ENCODE measurements around the gene ERMN. TPM values are rescaled to one million over a fixed set of nuclear protein-coding genes. Genes with fewer than 3 reads are reported as not detected.

The ERMN gene
- total RNA-seq, 2 donors from 2014 or later, result 0.19 to 0.52 TPM

DNA sequence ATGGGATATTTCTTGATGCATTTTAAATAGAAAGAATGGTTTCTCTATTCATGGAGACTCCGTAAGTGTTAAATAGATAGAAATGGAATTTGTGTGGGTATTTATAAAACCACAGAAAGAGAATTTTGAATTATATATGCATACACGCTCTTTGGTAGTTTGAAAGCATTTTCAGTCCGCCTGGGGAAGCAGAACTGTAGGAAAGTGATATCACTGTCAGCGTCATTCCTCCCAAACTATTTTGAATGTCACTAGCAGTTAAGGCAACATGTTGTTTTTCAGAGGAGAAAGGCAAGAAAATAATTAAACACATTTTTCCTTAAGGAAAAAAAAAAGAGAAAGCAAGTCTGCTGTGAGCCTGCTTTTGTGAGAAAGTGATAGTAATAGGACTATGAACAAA is 8.7 kb upstream of the ERMN start:
- DNase-seq (ENCODE audit: low spot score), result no peak
- intact Hi-C loops (cut with DNase I), result no loop called here

DNA sequence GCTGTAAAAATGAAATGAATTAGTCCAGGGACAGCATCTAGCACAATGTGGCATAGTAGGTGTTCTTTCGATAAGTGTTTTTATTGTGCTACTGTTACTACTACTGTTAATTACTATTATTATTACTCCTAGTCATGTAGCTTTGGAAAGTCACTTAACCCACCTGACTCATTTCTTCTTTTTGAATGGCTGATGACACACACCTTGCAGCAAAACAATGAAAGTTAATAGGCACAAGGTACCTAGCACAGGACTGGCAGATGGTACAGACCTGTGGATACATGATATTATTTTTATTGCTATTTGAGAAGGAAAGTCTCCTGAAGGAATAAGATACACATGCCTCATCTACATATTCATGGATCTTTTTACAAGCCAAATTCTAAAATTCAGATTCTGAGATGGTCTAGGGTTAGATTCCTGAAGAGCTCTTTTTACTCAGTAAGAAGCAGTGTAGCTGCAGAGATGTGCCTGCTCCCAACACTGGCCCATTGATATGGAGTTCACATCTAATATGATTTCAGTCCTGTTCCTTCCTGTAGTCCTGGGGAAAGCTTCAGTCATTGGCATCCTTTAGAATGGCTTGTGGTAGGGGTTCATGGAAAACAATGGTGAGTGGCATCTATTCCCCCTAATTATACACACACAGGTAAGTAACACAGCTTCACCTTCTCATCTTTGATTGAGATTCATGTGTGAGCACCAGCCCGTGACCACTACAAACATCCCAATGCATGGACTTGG is 7.9 kb upstream of the ERMN start:
- intact Hi-C loops (cut with DNase I), result no loop called here
- DNase-seq (ENCODE audit: low spot score), result no peak

DNA sequence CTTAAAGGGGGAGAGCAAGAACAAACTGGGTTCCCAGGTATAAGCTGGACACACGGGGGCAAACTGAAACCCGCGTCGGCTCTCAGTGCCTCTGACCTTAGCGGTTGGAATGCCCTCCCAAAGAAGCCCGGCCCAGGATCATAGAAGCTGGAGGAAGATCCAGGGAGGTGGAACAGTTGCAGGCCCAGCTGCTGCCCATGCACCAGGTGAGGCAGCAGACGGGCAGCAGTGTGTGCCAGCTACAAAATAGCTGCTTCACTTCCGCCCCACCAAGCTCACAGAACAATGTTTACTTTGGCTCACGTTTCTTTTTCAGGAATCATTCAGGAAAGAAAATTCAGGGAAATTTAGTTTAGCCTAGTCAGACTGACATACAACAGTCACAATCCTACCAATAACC is 3.9 kb upstream of the ERMN start:
- DNase-seq (ENCODE audit: low spot score), result no peak
- intact Hi-C loops (cut with DNase I), result no loop called here

GRCh38 chr2:157327621-157328500 is 2.2 kb upstream of the ERMN start:
- intact Hi-C loops (cut with DNase I), result no loop called here
- peak; percentile 93 for DNase-seq (ENCODE audit: low spot score)

DNA sequence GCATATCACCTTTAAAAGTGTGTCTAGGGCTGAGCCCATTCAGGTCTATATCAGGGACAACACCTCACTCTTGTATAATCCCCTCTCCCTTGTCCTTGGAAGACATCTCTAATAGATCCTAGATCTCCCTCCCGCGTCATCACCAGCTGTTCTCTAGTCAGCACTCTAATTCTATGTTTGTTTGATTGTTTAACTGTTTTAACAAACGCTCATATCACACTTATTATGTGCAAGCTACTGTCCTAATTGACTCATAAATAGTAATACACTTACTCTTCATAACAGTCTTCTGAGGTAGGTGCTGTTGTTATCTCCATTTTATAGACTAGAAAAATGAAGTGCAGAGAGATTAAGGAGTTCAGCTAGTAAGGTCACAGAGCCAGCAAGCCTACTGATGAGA is 1.6 kb upstream of the ERMN start:
- intact Hi-C loops (cut with DNase I), result no loop called here

GRCh38 chr2:157326698-157327097 is 1.1 kb upstream of the ERMN start:
- intact Hi-C loops (cut with DNase I), result no loop called here
- no peak for DNase-seq (ENCODE audit: low spot score)

More for the DNA sequence above, 1.6 kb upstream of the ERMN start:
- DNase-seq (ENCODE audit: low spot score), result no peak

GRCh38 chr2:157324331-157324843 is 1.2 kb downstream of the ERMN start:
- intact Hi-C loops (cut with DNase I), result no loop called here
- no peak for DNase-seq (ENCODE audit: low spot score)

DNA sequence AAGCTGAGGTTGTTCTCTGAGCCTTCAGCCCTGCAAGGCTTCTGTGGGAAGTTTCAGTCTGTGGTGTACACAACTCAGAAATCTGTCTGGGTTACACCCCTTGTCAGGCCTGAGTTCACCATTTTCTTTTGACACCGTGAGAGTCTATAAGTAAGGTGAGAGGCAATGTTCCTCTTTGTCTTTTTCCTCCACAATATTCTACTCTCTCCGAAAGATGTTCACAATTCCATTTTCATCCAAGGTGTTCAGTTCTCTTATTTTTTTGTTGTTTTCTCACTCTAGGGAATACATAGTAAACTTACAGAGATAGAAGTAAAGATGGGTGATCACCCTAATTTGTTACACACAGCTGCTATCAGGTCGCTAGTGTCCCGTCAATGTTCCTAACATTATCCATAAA is 3.2 kb downstream of the ERMN start:
- no peak for DNase-seq (ENCODE audit: low spot score)
- intact Hi-C loops (cut with DNase I), result no loop called here

DNA sequence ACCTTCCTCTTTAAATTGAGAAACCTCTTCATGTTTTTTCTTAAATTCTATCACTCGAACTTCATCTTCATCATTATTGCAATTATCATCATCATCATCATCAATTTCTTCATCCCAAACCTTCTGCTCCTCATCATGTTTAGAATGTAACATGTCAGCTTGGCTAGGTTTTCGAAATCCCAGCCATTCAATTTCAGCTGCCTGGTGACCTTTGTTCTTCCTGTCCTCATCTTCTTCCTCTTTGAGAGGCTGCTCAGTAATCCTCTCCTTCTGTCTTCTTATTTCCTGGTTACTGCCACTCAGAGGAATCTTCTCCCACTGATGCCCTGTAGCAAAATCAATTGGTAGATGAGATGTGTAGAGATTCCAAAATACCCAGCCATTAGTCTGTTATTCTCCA is 4.2 kb downstream of the ERMN start:
- intact Hi-C loops (cut with DNase I), result no loop called here

DNA sequence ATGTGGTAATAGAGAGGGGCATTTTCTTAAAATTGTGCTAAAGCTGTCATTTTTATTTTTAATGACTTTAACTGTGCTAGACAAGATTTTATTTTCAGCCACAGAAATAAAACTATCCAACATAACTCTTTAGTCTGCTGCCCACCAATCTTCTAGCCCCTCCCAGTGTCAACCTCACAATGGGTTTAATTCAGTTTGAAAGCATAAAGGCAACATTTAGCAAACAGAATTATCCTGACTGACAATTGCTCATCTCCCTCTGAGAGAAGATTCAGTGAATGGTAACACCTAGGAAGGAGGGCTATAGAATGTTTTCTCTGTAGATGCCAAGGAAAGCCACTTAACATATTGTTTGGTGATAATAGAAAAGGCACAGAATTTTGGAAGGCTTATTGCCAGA is 5.2 kb downstream of the ERMN start:
- DNase-seq (ENCODE audit: low spot score), result no peak
- intact Hi-C loops (cut with DNase I), result no loop called here

More for the DNA sequence above, 4.2 kb downstream of the ERMN start:
- no peak for DNase-seq (ENCODE audit: low spot score)

- no peak for DNase-seq (ENCODE audit: low spot score)
- intact Hi-C loops (cut with DNase I), result loop anchor here in 1 of 2 donors (5.0 kb wide), 1 partner anchor 218 kb away; no protein-coding TSS in a partner anchor
These were observed 5.8 kb downstream of the ERMN start for GRCh38 chr2:157319795-157320194.

DNA sequence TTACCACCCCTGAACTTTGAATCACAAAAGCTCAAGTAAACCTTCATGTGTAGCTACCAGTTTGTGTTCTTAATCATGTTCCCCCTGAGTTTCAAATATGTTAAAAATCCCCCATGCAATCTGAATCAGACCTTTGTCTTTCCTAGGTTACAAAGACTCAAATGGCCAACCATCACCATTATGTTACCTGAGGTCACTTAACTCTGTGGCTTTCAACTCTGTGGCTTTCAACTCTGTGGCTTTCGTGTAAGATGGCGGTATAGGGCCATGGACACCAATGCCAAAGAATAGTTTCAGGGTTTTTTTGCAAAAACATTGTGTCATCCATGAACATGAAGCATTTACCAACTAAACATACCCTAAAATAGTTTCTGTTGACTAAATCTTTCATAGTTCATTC is 6.7 kb downstream of the ERMN start:
- DNase-seq (ENCODE audit: low spot score), result no peak
- intact Hi-C loops (cut with DNase I), result loop anchor here in 1 of 2 donors (5.0 kb wide), 1 partner anchor 218 kb away; no protein-coding TSS in a partner anchor

- intact Hi-C loops (cut with DNase I), result loop anchor here in 1 of 2 donors (5.0 kb wide), 1 partner anchor 221 kb away; no protein-coding TSS in a partner anchor
- DNase-seq (ENCODE audit: low spot score), result no peak
These were observed 9.7 kb downstream of the ERMN start for GRCh38 chr2:157315901-157316300.

GRCh38 chr2:157312866-157313486 is 12.6 kb downstream of the ERMN start:
- no peak for DNase-seq (ENCODE audit: low spot score)
- intact Hi-C loops (cut with DNase I), result no loop called here

DNA sequence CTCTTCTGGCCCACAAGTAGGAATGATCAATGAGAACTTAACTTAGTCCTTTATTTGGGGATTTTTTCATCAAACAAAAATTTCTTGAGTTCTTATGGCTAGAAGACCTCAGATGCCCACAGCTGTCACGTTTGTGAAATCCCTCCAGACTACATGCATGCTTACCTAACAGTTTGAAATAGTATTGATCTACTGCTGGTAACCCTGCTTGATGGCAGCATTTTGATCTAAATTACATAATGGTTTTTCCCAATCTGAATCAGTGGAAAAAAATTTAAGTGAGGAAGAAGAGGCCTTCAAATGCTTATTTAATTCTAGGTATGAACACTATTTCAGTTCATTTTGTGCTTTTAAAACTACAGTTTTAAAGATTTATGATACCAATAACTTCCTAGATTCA is 13.9 kb downstream of the ERMN start:
- intact Hi-C loops (cut with DNase I), result no loop called here
- DNase-seq (ENCODE audit: low spot score), result no peak

GRCh38 chr2:157309878-157310277 is 15.7 kb downstream of the ERMN start:
- DNase-seq (ENCODE audit: low spot score), result no peak
- intact Hi-C loops (cut with DNase I), result no loop called here

- no peak for DNase-seq (ENCODE audit: low spot score)
- intact Hi-C loops (cut with DNase I), result no loop called here
These were observed 18.6 kb downstream of the ERMN start for GRCh38 chr2:157307021-157307420.

GRCh38 chr2:157305723-157306110 is 19.9 kb downstream of the ERMN start:
- DNase-seq (ENCODE audit: low spot score), result no peak
- intact Hi-C loops (cut with DNase I), result no loop called here

DNA sequence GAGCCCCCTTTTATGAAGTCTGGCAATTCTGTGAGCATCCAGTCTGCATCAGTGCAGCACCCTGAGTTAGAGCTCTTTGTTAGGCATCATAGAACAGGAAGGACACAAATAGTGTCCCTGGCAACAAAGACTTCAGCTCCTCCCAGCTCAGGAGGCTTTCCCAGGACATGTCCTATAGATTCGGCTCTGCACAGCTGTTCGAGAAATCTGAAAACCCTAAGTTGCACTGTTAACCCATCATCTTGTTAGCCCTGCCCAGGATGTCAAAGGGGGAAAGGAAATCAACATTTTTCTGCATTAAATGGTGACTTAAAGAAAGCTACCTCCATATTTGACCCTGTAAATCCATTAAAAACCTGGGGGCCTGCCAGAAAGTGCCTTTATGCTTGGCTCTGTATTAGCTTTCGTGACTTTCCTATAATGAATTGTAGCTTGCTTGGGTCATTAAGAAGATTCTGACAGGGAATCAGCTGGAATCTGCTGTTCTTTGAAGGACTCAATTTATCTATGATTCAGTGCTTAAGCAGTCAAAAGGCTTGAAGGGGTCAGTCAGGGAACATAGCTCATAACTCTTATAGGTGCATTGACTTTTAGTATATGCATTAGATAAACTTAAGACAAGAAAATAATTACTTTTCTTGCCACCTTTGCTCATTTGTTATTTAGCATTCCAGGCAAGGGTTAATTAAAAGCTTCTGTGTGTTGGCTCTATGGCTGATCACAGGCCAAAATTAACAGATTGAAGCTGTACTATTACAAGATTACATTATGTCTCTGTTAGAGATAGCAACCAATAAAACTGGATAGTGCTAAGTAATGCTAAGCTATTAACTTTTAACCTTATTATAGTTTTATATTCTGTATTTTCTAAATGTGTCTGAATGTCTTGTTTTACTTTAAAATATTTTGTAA is 20.6 kb downstream of the ERMN start:
- intact Hi-C loops (cut with DNase I), result no loop called here
- no peak for DNase-seq (ENCODE audit: low spot score)

Measured in posterior vena cava (tissue), 2 donors.